Mesothelial cell of epicardium (in vitro differentiated cells): ENCODE data around the gene ZNF280A. TPM values are rescaled to one million over a fixed set of nuclear protein-coding genes. Genes with fewer than 3 reads are reported as not detected.
A peak's percentile ranks its signal among the peaks of the same experiment; 100 is the strongest.

Experiments used
- DNase-seq, 2 experiments: peaks; one replicate each; pipeline ENCODE4 v3.0.0; 2021; ENCODE audit warnings: low spot score in 2 of 2; ENCODE audit not compliant: unreplicated experiment in 2 of 2
- H3K27ac Mint-ChIP-seq: 2 replicates; pipeline ENCODE4 v1.8.0; 2021; ENCODE audit warnings: mixed read lengths
- H3K27me3 Mint-ChIP-seq: 2 replicates; pipeline ENCODE4 v1.8.0; 2021; ENCODE audit warnings: low read depth, mixed read lengths
- H3K36me3 Mint-ChIP-seq: 2 replicates; pipeline ENCODE4 v1.8.0; 2021; ENCODE audit warnings: mixed read lengths
- H3K4me1 Mint-ChIP-seq: 2 replicates; pipeline ENCODE4 v1.8.0; 2021; ENCODE audit warnings: mixed read lengths
- H3K4me3 Mint-ChIP-seq: 2 replicates; pipeline ENCODE4 v1.8.0; 2021; ENCODE audit warnings: mild to moderate bottlenecking, moderate library complexity, mixed read lengths
- H3K9me3 Mint-ChIP-seq: 2 replicates; pipeline ENCODE4 v1.8.0; 2021; ENCODE audit warnings: mixed read lengths
- total RNA-seq: library from RNA; stranded (reverse); gene quantifications from 3 replicates; pipeline ENCODE4 v1.2.1, GENCODE V29; 2021
- TF ChIP-seq, protein P1 (sequence below): fragments of 200-600 bp; sonication (generic); IDR thresholded peaks from one replicate; pipeline ENCODE4 v1.5.0; 2021; ENCODE audit warnings: antibody characterized with exemption; ENCODE audit not compliant: unreplicated experiment

The ZNF280A gene
- total RNA-seq, 1 donor from 2014 or later, result 0.16 TPM

DNA sequence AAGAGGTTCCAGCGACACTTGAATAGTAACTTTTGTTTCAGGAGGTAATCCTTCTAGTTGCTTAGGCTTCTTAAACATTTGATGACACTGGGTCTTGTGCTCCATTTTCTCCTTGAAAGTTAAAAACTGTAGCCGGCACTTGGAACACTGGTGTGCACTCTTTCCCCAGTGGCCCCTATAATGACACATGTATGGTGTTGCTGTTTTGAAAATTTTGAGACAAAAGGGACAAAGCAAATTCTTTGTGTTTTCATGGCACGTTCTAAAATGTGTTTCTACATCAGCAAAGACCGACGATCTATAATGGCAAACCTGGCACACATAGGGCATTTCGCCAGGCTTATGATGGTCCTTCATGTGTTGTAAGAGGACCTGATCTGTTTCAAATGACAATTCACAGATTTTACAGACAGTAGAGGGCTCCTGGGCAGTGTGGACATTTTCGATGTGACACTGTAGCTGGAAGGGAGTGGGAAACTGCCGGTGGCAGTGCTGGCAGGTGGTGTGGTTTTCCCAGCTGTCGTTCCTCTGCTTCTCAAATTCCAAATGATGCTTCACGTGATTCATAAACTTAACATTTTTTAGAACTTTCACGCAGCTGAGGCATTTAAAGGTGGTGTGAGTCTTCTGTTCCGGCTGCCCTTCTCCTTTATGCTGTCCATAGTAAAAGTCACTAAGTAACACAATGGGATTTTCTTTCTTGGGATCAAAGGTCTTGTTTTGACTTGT, 32.0 kb downstream of the ZNF280A start:
- H3K4me1 Mint-ChIP-seq, result peaks cover 6% of the 10 kb centered on the region
- peaks cover 41% of the 10 kb centered on the region for H3K36me3 Mint-ChIP-seq
- H3K27ac Mint-ChIP-seq, result peak overlapping the region; percentile 11
- no peak overlapping the region for H3K4me3 Mint-ChIP-seq
- H3K9me3 Mint-ChIP-seq, result no peaks in the 10 kb centered on the region
- no peaks in the 10 kb centered on the region for H3K27me3 Mint-ChIP-seq
- TF ChIP-seq, protein P1, sequence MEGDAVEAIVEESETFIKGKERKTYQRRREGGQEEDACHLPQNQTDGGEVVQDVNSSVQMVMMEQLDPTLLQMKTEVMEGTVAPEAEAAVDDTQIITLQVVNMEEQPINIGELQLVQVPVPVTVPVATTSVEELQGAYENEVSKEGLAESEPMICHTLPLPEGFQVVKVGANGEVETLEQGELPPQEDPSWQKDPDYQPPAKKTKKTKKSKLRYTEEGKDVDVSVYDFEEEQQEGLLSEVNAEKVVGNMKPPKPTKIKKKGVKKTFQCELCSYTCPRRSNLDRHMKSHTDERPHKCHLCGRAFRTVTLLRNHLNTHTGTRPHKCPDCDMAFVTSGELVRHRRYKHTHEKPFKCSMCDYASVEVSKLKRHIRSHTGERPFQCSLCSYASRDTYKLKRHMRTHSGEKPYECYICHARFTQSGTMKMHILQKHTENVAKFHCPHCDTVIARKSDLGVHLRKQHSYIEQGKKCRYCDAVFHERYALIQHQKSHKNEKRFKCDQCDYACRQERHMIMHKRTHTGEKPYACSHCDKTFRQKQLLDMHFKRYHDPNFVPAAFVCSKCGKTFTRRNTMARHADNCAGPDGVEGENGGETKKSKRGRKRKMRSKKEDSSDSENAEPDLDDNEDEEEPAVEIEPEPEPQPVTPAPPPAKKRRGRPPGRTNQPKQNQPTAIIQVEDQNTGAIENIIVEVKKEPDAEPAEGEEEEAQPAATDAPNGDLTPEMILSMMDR, result no peak
- no peak for DNase-seq

DNA sequence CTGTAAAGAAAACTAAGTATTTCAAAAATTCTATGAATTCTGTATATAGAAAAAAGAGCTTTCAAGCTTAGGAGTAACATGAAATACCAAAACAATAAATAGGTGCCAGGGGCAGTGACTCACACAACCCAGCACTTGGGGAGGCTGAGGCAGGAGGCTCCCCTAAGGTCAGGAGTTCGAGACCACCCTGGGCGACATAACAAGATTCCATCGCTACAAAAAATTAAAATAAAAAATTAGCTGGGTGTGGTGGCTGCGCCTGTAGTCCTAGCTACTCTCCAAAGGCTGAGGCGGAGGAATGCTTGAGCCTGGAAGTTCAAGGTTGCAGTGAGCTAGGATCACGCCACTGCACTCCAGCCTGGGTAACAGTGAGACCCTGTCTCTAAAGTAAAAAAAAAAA, 33.0 kb downstream of the ZNF280A start:
- no peak for DNase-seq
- no peaks in the 10 kb centered on the region for H3K27me3 Mint-ChIP-seq
- H3K36me3 Mint-ChIP-seq, result peaks cover 41% of the 10 kb centered on the region
- TF ChIP-seq, protein P1, result no peak
- no peak overlapping the region for H3K4me3 Mint-ChIP-seq
- H3K4me1 Mint-ChIP-seq, result peaks cover 6% of the 10 kb centered on the region
- no peaks in the 10 kb centered on the region for H3K9me3 Mint-ChIP-seq
- peak overlapping the region; percentile 89 for H3K27ac Mint-ChIP-seq

DNA sequence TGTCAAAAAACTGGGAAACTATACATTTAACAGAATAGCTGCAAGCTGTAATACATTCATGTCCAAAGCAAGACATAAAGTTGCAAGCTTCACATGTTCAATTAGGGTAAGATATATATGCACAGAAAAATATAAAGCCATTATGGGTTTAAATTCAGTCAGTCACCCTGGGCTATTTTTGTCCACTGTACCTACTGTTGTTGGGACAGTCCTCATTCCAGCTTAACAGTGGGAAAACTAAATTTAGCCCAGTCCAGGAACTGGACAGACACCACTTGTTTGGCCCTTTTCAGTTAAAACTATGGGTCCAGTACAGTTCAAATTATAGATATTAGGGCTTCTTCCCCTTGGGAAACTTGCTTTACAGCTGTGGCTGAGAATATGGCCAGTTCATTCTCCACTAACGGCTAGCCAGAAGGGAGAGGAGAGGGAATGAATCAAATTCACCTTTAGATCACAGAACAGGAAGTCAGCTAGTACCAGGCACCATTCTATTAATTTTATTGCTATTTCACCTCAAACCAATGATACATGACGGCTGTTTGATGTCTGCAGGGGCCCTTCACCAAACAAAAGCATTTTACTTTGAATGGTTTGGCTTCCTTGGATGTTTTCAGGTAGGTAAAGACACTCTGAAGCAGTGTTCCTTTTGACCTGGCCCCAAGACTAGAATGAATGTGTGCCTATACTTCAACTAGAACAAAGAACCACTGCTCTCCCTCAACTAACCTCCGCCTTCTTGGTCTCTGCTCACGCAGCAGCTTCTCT, 33.8 kb downstream of the ZNF280A start:
- H3K27me3 Mint-ChIP-seq, result no peaks in the 10 kb centered on the region
- TF ChIP-seq, protein P1, result no peak
- H3K9me3 Mint-ChIP-seq, result no peaks in the 10 kb centered on the region
- H3K27ac Mint-ChIP-seq, result peak overlapping the region; percentile 89
- H3K4me3 Mint-ChIP-seq, result no peak overlapping the region
- peaks cover 36% of the 10 kb centered on the region for H3K36me3 Mint-ChIP-seq
- no peak for DNase-seq
- peaks cover 6% of the 10 kb centered on the region for H3K4me1 Mint-ChIP-seq

- H3K9me3 Mint-ChIP-seq, result no peaks in the 10 kb centered on the region
- DNase-seq, result no peak
- no peak overlapping the region for H3K4me3 Mint-ChIP-seq
- TF ChIP-seq, protein P1, result no peak
- no peak overlapping the region for H3K27ac Mint-ChIP-seq
- H3K4me1 Mint-ChIP-seq, result peaks cover 6% of the 10 kb centered on the region
- H3K27me3 Mint-ChIP-seq, result no peaks in the 10 kb centered on the region
- H3K36me3 Mint-ChIP-seq, result peaks cover 30% of the 10 kb centered on the region
Measured at GRCh38 chr22:22485524-22485923, 34.5 kb downstream of the ZNF280A start.

- TF ChIP-seq, protein P1, result no peak
- DNase-seq, result no peak
- Mint-ChIP-seq H3K4me1 (peaks cover 6% of the 10 kb centered on the region), H3K9me3 (no peaks in the 10 kb centered on the region), H3K27me3 (no peaks in the 10 kb centered on the region), H3K36me3 (peaks cover 26% of the 10 kb centered on the region), H3K27ac (no peak overlapping the region), H3K4me3 (no peak overlapping the region)
Measured at GRCh38 chr22:22484023-22484422, 36.0 kb downstream of the ZNF280A start.
